ENCODE data around the gene MEGF6. TPM values are rescaled to one million over a fixed set of nuclear protein-coding genes. Genes with fewer than 3 reads are reported as not detected.

Gene MEGF6
- total RNA-seq, 2 donors from 2014 or later, result 67.3 to 82.5 TPM

DNA sequence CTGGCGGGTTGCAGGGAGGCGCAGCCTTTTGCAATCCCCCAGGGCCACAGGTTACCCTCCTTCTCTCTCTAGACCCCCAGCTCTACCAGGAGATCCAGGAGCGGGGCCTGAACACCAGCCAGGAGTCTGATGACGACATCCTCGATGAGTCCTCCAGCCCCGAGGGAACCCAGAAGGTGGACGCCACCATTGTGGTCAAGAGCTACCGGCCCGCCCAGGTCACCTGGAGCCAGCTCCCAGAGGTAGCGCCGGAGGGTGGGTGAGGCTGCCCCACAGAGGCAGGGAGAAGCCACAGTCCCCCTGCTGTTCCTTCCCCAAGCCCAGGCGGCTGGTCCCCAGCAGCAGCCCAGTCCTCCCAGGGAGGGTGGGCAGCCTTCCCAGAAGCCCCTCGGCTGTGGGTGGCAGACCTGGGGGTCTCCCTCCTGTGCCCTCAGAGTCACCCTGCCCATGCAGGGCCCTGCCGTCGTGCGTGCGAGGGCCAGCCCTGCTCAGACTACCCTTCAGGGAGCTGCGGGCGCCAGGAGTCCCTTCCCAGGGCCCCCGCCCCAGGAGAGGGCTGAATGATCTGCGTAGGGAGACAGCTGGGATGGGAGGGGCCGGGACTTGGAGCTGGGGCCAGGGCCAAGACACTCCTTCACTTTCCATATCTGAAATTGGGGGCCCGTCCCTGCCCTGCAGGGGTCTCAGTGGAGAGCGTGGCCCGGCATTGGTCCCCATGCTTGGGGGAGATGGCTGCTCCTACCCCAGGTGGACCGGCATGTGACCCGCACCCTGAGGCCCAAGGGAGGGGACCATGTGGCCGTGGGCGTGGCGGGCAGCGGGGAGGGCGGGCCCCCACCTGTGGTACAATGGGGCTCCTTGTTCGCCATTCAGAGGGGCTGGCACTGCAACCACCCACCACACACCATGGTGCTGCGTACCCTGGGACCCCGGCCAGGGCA lies 143.9 kb downstream of the MEGF6 start:
- intact Hi-C loops (cut with DNase I), result no loop called here
- no peak for DNase-seq (ENCODE audit: low spot score)
- Histone ChIP-seq H3K4me1 (replicated peaks) (no peaks in the 10 kb centered on the region), H3K27ac (no peak overlapping the region), H3K36me3 (no peaks in the 10 kb centered on the region), H3K4me3 (no peak overlapping the region), H3K9me3 (no peaks in the 10 kb centered on the region), H3K27me3 (replicated peaks; ENCODE audit: insufficient read depth) (no peaks in the 10 kb centered on the region)
- WGBS, result 82% methylated on average over 29 of the region's 35 CpGs
- TF ChIP-seq POLR2A (IDR thresholded peaks at IDR 0.05), result no peak
- TF ChIP-seq POLR2AphosphoS5 (IDR thresholded peaks at IDR 0.05), result no peak
- no peak for TF ChIP-seq CTCF (IDR thresholded peaks at IDR 0.05)

DNA sequence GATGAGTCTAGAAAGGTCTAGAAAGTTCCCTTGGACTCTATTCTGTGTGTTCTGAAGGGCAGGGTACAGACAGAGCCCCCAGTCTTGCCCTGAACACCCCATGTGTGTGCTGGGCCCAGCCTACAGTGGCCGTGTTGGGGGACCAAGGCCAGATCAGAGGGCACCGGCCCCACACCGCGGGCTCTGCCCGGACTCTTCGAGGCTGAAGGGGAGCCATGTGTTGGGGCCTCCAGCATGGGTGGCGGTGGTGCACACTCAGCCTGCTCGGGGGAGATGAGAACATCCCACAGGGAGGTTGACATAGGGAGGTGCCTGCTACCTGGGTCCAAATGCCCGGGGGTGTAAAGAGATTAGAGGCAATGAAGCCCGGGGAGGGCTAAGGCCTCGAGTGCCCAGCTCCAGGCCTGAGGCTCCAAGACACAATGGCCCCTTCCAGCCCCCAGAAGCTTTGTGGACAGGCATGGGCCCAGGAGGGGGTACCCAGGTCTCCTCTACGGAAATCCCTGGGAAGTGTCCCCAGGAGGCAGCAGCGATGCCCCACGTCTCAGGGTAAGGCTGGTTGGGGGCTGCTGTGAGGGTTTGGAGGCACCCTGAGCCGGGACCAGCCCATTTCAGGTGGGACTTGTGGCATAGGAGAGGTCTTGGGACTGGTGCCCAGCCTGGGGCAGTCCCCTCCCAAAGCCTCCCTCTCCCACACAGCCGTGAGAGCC lies 144.8 kb downstream of the MEGF6 start:
- Histone ChIP-seq H3K36me3 (no peaks in the 10 kb centered on the region), H3K27ac (peak overlapping the region; percentile 1 to 61), H3K4me3 (no peak overlapping the region), H3K27me3 (replicated peaks; ENCODE audit: insufficient read depth) (no peaks in the 10 kb centered on the region), H3K4me1 (replicated peaks) (no peaks in the 10 kb centered on the region), H3K9me3 (no peaks in the 10 kb centered on the region)
- no peak for TF ChIP-seq CTCF (IDR thresholded peaks at IDR 0.05)
- no peak for TF ChIP-seq POLR2AphosphoS5 (IDR thresholded peaks at IDR 0.05)
- no peak for TF ChIP-seq POLR2A (IDR thresholded peaks at IDR 0.05)
- intact Hi-C loops (cut with DNase I), result no loop called here
- DNase-seq (ENCODE audit: low spot score), result no peak
- 85% methylated on average over 16 of the region's 16 CpGs for WGBS

DNA sequence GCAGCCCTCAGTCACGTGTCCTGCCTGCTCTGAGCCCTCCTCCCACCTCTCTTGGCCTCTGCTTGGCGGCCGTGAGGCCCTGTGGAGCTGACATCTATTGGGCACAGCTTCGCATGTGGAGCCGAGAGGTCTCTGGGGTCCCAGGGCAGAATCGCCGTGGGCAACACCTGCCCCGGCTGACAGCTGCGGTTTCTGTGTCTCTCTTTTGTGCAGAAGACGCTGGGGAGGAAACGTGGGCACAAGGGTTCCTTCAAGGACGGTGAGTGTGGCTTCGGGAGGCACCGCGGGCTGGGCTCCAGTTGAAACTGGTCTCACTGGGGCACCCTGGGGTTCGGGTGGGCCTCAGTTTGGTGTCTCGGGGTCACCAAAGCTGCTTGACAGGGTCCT lies 145.4 kb downstream of the MEGF6 start:
- Histone ChIP-seq H3K27ac (peak overlapping the region; percentile 1 to 61), H3K27me3 (replicated peaks; ENCODE audit: insufficient read depth) (no peaks in the 10 kb centered on the region), H3K9me3 (no peaks in the 10 kb centered on the region), H3K4me3 (no peak overlapping the region), H3K36me3 (no peaks in the 10 kb centered on the region), H3K4me1 (replicated peaks) (no peaks in the 10 kb centered on the region)
- WGBS, result 81% methylated on average over 17 of the region's 17 CpGs
- intact Hi-C loops (cut with DNase I), result no loop called here
- no peak for TF ChIP-seq CTCF (IDR thresholded peaks at IDR 0.05)
- no peak for TF ChIP-seq POLR2A (IDR thresholded peaks at IDR 0.05)
- TF ChIP-seq POLR2AphosphoS5 (IDR thresholded peaks at IDR 0.05), result no peak
- no peak for DNase-seq (ENCODE audit: low spot score)

DNA sequence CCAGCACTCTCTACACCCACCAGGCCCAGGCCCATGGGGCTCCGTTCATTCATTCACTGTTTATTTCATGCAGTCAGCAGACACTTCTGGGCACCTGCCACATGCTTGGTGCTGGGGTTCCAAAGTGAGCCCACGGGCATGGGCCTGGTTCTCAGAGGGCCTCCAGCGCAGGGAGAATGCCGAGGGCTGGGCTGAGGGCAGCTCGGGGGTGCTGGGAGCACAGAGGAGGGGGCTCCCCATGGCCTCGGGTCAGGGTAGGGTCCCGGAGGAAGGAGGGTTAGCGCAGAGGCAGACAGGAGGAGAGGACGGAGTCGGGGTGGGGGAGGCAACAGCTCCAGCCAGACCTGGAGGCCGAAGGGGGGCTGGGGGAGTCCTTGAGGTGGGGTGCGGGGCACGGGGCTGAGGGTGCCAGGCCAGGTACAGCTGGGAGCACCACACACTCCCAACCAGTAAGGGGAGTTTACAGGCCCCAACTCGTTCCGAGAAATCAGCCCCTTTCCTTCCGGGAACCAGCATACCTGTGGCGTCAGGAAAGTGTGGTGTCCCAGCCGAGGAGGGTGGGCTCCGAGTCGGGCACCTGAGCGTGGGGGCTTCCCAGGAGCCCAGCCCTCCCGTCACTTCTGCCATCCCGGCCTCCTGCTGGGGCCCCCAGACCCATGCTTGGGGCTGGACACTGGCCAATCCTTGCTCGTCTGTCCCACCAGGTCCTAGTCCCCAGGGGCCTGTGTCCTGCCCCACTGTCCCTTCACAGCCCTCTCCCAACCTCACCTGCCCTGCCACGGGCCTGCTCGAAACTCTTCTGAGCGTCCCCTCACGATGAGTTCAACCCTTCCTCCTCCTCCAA lies 146.0 kb downstream of the MEGF6 start:
- Histone ChIP-seq H3K9me3 (no peaks in the 10 kb centered on the region), H3K27ac (peak overlapping the region; percentile 1 to 61), H3K4me3 (no peak overlapping the region), H3K27me3 (replicated peaks; ENCODE audit: insufficient read depth) (no peaks in the 10 kb centered on the region), H3K4me1 (replicated peaks) (peaks cover 5% of the 10 kb centered on the region), H3K36me3 (no peaks in the 10 kb centered on the region)
- WGBS, result 42% methylated on average over 26 of the region's 28 CpGs
- peak; percentile 74 for DNase-seq (ENCODE audit: low spot score)
- intact Hi-C loops (cut with DNase I), result no loop called here
- TF ChIP-seq POLR2AphosphoS5 (IDR thresholded peaks at IDR 0.05), result peak; percentile 62
- no peak for TF ChIP-seq POLR2A (IDR thresholded peaks at IDR 0.05)
- TF ChIP-seq CTCF (IDR thresholded peaks at IDR 0.05), result no peak
